Astrocyte of the spinal cord (primary cell): Measurements from ENCODE around the gene ENTPD8.
A peak's percentile ranks its signal among the peaks of the same experiment; 100 is the strongest.

ENCODE experiments used
- DNase-seq: peaks from one replicate; pipeline ENCODE4 v3.0.0; 2011; ENCODE audit warnings: low read depth, low spot score
- H3K4me3 ChIP-seq: 2 replicates; pipeline ENCODE4 v1.5.1; 2011; ENCODE audit warnings: low read depth, mild to moderate bottlenecking, low read length, moderate library complexity
- CTCF ChIP-seq: IDR thresholded peaks from 2 replicates; pipeline ENCODE4 v1.5.1; 2012; ENCODE audit warnings: low read depth, mild to moderate bottlenecking, low read length, inconsistent platforms
- in situ Hi-C: cut with HindIII; loops from 2 replicates; pipeline ENCODE4 v1.10.0; 2017; ENCODE audit warnings: low sequenced_read_pairs

ENTPD8 gene

GRCh38 chr9:137422604-137423513 is 18.3 kb downstream of the ENTPD8 start, which contains the start of the genes EXD3 and NOXA1:
EXD3 (minus strand) TSS chr9:137423162; CDS start chr9:137395357, 27,805 bp downstream.
NOXA1 (plus strand) TSS chr9:137423393; CDS start chr9:137423530, 137 bp downstream.
- peak; percentile 91 for DNase-seq
- in situ Hi-C loops, result no loop called here
- peak within 1 kb of the TSS; percentile 72 for H3K4me3 ChIP-seq
- peak; percentile 55 for TF ChIP-seq CTCF

DNA sequence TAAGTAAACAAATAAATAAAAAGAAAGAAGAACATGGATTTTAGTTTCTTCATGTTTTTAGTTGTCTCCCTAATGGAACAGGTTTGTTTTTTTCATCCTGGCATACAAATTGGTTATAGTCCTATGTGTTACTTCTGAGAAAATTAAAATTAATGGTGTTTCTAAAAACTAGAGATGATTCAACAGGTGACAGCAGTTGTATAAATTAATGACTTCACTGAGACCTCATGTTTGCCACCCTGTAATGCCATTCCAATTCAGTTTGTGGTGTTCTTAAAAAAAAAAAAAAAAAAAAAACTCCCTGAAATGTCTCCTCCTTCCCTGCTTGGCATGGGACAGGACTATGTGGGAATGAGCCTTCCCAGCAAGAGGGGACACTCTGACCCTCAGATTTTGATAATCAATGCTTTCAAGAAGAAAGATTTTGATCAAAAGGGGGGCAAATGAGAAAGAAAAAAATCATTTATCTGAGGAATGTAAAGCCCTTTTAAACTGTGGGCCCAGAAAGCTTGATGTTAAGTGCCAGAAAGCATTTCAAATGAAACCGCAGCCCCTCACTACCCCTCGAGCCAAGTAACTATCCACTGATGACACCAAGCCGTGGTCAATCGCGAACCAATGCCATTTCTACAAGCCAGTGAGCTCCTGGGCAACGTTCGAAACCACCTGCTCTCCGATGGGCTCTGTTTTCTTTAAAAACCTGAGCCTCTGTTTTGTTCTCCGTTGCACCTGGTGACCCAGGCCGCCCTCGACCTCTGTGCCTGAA is 19.1 kb downstream of the ENTPD8 start:
- in situ Hi-C loops, result no loop called here
- no peak for TF ChIP-seq CTCF
- DNase-seq, result no peak
- H3K4me3 ChIP-seq, result peak overlapping the region; percentile 72

DNA sequence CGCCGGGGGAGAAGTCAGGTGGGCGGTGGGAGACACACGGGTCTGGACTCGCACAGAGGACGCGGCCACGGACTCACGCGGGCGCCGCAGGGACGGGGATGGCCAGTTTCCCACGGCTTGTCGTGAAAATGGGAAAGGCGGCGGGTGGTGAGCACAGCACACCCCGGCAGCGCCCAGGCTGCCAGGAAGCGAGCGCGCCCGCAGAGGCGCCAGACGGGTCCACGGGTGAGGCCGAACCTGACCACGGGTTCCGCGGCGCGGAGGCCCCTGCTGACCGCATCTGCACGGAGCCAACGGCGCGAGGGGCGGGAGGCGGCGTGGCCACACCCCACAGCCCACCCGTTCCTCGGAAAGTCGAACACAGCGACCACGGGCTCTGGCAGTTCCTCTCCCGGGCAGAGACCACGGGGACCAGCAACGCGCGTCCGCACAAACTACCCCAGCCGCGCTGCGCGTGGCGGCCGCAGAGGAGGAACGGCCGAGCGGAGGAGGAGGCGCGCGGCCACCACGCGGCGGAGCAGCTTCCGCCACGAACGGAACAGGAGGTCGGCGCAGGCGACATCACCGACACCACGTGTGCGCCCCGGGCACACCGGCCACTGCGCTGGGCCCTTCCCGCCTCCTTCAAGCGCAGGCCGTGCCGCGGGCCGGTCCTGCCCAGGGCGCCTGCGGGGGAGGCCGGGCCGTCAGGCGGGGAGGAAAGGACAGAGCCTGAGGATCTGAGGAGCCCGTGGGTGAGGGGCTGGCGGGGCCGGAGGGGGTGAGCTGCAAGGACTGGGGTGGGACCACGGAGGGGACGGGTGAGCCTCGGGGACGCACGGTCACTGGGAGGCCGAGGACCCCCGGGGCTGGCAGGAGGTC is 23.8 kb downstream of the ENTPD8 start:
- H3K4me3 ChIP-seq, result no peak overlapping the region
- in situ Hi-C loops, result no loop called here
- no peak for DNase-seq
- no peak for TF ChIP-seq CTCF

DNA sequence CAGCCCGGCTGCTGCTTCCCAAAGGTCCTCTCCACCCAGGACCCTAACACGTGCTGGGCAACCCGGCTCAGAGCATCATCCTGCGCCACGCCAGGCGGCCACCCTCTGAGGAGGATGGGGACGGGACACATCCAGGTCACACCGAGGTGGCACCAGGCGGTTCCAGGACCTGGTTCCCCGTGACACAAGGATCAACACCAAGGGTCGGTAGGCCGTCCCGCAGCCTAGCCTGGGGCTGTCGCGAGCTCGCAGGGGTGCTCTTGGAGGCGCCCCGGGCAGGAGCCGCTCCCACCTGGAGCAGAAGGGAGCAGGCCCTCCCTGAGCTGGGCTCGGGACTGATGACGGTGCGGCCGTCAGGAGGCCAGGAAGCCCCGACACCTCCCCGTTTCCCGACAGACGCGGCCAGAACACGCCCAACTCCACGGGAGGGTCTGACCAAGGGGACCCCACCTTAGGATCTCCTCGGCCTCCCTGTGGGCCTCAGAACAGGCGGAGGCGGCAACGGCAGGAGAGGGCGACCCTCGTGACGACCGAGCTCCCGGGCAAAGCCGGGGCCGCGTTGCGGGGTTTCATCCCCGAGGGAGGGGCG is 24.5 kb downstream of the ENTPD8 start:
- in situ Hi-C loops, result no loop called here
- DNase-seq, result no peak
- no peak for TF ChIP-seq CTCF
- no peak overlapping the region for H3K4me3 ChIP-seq

DNA sequence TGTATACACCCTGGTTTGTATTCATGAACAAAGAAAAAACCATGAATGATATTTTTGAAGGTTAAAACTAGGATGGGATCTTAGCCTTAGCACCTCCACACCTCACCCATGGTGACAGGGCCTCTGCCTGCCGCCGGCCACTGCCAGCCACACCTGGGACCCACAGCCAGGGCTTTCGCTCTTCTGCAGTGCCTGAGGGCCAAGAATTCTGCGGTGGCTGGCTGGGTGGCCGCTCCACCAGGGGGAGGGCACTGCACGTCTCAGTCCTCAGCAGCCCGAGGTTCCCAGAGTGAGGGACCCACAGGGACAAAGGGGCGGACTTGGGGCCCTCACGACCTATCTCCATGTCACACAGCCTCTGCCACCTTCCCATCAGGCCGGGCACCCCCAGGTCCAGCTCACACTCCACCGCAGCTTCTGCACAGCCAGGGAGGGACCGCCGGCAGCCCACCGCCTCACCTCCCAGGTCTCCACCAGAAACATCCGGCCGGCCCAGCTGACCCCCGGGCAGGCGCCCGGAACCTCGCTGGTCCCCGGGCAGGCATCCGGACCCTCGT is 25.1 kb downstream of the ENTPD8 start:
- in situ Hi-C loops, result no loop called here
- no peak overlapping the region for H3K4me3 ChIP-seq
- no peak for TF ChIP-seq CTCF
- no peak for DNase-seq
